ENCODE results near the gene METTL22.

Gene METTL22

DNA sequence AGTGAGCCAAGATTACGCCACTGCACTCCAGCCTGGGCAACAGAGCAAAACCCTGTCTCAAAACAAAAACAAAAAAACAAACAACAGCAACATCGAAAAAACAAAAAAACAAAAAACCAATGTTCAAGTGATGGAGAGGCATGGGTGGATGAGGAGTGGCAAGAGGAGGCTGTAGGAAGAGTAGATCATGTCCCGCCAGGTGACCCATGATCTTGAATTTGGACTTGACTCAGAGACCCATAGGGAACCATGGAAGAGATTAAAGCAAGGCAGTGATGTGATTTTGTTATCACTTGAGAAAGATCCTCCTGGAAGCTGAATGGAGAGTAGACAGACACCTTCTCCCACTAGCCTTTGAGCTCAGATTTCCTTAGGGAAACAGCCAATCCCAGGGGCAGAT is 64.1 kb downstream of the METTL22 start:
- DNase-seq (ENCODE audit: extremely low read depth, low read depth): no peak

GRCh38 chr16:8686031-8686621 is 64.6 kb downstream of the METTL22 start:
- H3K4me3 ChIP-seq (replicated peaks; ENCODE audit: low read depth, low read length): no peak overlapping the region
- no peak for TF ChIP-seq CTCF (IDR thresholded peaks at IDR 0.05; ENCODE audit: low read depth, low read length, missing control alignments)
- no peak for DNase-seq (ENCODE audit: extremely low read depth, low read depth)

More for the DNA sequence above, 64.1 kb downstream of the METTL22 start:
- H3K4me3 ChIP-seq (replicated peaks; ENCODE audit: low read depth, low read length): no peak overlapping the region
- no peak for TF ChIP-seq CTCF (IDR thresholded peaks at IDR 0.05; ENCODE audit: low read depth, low read length, missing control alignments)

GRCh38 chr16:8686879-8687278 is 65.4 kb downstream of the METTL22 start:
- TF ChIP-seq CTCF (IDR thresholded peaks at IDR 0.05; ENCODE audit: low read depth, low read length, missing control alignments): no peak
- no peak overlapping the region for H3K4me3 ChIP-seq (replicated peaks; ENCODE audit: low read depth, low read length)
- DNase-seq (ENCODE audit: extremely low read depth, low read depth): no peak

GRCh38 chr16:8689686-8690085 is 68.2 kb downstream of the METTL22 start:
- DNase-seq (ENCODE audit: extremely low read depth, low read depth): no peak
- no peak for TF ChIP-seq CTCF (IDR thresholded peaks at IDR 0.05; ENCODE audit: low read depth, low read length, missing control alignments)
- no peak overlapping the region for H3K4me3 ChIP-seq (replicated peaks; ENCODE audit: low read depth, low read length)

- TF ChIP-seq CTCF (IDR thresholded peaks at IDR 0.05; ENCODE audit: low read depth, low read length, missing control alignments): no peak
- H3K4me3 ChIP-seq (replicated peaks; ENCODE audit: low read depth, low read length): no peak overlapping the region
- no peak for DNase-seq (ENCODE audit: extremely low read depth, low read depth)
These were observed 70.2 kb downstream of the METTL22 start for GRCh38 chr16:8691728-8692127.

- no peak overlapping the region for H3K4me3 ChIP-seq (replicated peaks; ENCODE audit: low read depth, low read length)
- no peak for DNase-seq (ENCODE audit: extremely low read depth, low read depth)
- no peak for TF ChIP-seq CTCF (IDR thresholded peaks at IDR 0.05; ENCODE audit: low read depth, low read length, missing control alignments)
These were observed 73.6 kb downstream of the METTL22 start for GRCh38 chr16:8694795-8695728.

All from HFF-Myc (cell line).